NCI-H2227 (cell line): ENCODE measurements around the gene TMEM132E.
"Not testable (repeated sequence)": the region's sequence is repeated elsewhere in the genome, so short reads cannot be mapped to it uniquely, and the experiment has no call there.

Source experiments
- DNase-seq: peaks from one replicate; lab custom pipeline; 2025; ENCODE audit not compliant: unreplicated experiment; lab: John Stamatoyannopoulos, UW

TMEM132E gene

DNA sequence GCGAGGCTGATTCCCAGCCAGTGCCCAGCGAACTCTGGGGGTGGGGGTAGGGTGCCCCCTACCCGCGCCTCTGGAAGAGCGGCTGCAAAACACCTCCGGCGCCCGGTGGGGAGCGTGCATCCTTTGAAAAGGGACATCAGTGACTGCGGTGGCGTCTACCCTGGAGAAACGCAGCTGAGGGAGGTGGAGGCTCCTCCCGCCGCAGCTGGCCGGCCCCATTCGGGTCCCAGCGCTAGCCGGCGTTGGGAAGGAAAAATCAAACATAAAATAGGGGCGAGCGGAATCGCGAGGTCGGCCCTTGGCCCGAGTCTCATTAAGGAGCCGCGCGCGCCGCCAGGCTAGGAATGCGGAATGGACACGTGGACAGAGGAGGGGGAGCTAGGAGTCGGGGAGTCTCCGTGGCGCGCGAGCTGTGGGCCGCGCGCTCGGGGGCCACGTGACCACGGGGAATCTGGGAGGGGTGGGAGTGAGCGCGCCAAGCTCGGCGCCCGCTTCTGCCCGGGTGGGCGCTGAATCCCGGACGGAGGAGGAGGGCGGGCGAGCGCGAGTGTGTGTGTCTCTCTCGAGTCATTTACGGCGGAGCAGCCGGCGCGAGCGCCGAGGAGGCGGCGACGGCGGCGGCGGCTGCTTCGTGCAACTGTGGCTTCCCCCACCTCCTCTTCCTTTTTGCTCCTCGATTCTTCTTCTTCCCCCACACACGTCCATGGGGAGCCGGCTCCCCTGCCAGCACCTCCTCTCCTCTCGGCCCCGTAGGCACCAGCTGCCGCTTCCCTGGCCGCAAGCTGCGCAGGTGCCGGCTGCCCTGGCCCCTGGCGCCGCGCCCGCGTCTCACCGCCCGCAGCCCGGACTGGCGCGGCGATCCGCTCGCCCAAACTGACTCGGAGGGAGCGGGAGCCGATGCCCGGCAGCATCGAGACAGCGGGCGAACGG is at the start of gene TMEM132E:
Gene TMEM132E (plus strand): TSS at position 566 of the 930 bp plus-strand sequence. CDS start 1,495 bp downstream, outside the sequence.
- DNase-seq: peak; percentile 87

DNA sequence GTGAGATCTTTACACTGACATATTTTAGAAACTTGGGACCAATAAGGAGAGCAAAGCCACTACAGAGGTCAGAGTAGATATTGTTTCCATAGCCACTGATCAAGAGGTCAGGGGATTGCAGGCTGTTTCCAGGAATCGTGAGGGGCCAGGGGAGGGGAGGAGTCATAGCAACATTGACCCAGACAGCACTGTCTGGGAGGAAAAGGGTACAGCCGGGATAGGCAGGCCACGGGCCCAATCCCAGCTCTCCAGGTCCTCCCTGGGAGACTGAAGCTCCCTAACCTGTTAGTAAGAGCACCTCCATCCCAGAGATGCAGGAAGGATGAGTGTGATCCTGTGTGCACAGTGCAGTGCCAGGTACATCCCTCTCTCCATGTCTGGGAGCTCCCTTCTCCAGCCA is 48.5 kb upstream of the TMEM132E start:
- no peak for DNase-seq

GRCh38 chr17:34532281-34533065 is 46.9 kb upstream of the TMEM132E start:
- no peak for DNase-seq

- no peak for DNase-seq
These were observed 45.4 kb upstream of the TMEM132E start for GRCh38 chr17:34533806-34534527.

GRCh38 chr17:34537445-34537844 is 41.9 kb upstream of the TMEM132E start:
- DNase-seq: no peak

- DNase-seq: not testable (repeated sequence)
These were observed 40.8 kb upstream of the TMEM132E start for GRCh38 chr17:34538582-34538981.

DNA sequence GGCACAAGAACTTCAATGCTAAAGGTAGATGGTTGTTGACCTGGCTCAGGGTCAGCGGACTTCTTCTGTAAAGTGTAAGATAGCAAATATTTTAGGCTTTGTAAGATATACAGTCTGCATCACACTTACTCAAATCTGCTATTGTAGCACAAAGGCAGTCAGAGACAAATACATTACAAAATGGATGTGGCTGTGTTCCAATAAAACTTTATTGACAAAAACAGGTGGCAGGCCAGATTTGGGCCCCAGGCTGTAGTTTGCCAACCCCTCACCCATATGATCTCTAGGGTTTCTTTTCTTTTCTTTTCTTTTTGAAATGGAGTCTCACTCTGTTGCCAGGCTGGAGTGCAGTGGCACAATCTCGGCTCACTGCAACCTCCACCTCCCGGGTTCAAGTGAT is 39.5 kb upstream of the TMEM132E start:
- DNase-seq: no peak

DNA sequence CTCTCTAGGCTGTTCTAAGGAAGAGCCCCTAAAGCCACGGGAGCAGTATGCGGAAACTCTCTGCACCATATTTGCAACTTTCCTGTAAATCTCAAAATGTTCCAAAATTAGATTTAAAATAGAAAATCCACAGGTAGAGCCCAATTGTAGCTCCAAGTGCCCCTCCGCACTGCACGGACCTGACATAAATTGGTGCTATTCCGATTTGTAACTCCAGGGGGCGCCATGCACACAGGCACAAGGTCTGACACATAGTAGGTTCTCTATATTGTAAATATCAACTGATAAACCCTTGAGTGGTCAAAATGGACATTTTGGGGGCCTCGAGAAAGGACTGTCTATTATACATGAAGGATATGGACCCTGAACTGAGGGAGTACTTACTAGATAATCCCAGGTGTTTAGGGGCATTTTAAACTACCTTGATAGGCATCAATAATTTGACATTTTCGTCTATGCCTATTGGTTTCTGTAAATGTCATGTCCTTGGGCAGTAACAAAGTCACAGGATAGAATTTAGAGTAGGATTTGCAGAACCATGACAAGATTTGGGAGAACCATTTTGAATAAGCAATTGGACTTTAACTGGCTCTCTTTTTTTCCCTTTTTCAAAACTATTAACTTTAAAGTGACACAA is 36.6 kb upstream of the TMEM132E start:
- peak; percentile 7 for DNase-seq

DNA sequence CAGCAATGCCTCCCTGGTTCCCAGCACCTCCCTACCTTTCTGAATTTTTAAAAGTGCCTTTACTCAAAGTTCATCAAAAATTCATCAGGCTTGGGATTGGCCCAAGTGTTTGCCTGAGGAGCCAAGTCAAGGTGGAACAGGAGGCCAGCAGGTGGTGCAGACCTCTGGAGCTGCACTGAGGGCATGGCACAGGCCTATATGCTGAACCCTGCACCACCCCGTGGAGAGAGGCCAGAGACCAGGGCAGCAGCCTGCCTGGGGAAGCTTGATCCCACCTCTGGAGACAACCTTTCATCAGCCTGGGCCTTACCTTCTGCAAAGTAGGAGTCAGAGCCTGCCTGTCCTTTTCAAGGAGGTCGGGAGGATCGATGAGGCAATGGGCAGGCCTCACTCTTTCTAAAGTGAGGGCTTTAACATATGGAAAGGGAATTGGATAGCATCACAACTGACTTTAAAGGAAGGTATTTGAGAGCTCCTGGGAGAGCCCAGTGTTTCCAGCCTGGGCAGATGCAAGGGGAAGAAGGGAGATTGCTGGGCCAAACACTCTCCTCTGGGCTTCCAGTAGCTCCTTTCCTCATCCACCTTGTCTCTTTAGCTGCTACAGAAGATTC is 31.8 kb upstream of the TMEM132E start:
- DNase-seq: no peak

DNA sequence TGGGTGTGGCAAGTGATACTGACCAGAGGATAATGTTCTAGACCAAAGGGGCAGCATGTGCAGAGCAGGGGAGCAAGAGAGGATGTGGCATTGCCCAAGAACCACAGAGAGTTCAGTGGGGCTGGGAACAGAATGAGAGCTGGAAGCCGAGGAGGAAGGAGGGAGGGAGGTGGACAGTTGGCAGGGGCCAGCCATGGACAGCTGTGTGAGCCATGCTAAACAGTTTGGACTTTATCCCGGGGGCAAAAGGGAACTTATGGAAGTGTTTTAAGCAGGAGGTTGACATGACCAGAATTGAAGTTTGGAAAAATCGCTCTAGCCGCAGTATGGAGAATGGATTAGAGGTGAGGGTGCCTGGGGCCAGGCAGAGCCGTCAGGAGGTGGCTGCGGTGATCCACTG is 29.4 kb upstream of the TMEM132E start:
- no peak for DNase-seq

DNA sequence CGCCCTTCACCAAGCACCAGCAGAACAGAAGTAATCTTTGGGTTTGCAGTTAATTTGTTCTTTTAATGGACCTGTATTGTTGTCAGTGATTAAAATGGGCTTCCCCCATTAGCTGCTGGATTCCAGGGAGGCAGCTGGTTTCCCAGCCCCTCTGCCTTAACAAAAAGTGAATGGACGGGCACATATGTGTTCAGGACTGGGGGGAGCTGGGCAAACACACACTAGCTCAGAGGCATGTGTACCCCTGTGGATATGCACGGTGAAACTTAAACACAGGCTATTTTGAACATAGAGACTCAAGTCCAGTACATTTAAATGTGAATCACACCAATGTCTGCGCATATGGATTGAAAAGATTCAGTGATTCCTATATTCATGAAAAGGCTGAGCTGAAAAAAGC is 25.5 kb upstream of the TMEM132E start:
- DNase-seq: no peak

- DNase-seq: no peak
These were observed 23.0 kb upstream of the TMEM132E start for GRCh38 chr17:34556384-34556783.

DNA sequence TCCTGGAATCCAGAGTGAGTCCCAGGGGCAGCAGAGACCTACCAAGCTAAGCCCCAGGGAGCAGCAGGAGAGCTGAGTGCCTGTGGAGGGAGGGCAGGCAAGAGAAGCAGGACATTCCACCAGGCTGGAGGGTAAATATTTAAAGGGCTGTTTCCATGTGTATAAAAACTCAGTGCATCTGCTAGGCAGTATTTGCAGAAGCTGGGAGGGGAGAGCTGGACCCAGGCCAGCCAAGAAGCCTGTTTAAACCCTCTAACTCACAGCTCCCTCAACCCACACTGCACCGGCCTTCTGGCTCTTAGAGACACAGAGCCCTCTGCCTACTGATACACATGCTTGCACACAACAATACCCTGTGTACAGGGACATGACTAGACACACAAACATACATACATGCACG is 22.5 kb upstream of the TMEM132E start:
- DNase-seq: no peak

- no peak for DNase-seq
These were observed 18.1 kb upstream of the TMEM132E start for GRCh38 chr17:34561328-34561727.

DNA sequence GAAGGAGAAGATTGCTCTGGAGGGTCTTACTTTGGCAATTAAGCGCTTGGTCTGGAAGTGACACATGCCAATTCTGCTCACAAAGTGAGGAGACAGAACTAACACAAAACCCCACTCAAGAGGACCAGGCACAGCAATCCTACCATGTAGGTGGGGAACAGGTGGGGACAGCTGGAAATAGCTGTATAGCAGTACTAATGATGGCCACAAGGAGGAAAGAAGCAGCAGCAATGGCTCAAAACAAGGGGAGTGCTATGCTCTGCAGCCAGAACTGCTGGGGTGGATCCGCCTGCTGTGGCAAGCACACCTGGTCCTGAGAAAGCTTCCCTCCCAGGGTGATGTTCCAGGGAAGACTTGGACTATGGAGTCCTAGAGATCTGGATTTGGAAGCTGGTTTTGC is 17.0 kb upstream of the TMEM132E start:
- DNase-seq: no peak

- DNase-seq: no peak
These were observed 13.7 kb upstream of the TMEM132E start for GRCh38 chr17:34565713-34566112.

GRCh38 chr17:34566201-34566600 is 13.2 kb upstream of the TMEM132E start:
- no peak for DNase-seq

GRCh38 chr17:34566873-34567272 is 12.5 kb upstream of the TMEM132E start:
- DNase-seq: no peak

- DNase-seq: peak; percentile 15
These were observed 11.5 kb upstream of the TMEM132E start for GRCh38 chr17:34567691-34568465.

DNA sequence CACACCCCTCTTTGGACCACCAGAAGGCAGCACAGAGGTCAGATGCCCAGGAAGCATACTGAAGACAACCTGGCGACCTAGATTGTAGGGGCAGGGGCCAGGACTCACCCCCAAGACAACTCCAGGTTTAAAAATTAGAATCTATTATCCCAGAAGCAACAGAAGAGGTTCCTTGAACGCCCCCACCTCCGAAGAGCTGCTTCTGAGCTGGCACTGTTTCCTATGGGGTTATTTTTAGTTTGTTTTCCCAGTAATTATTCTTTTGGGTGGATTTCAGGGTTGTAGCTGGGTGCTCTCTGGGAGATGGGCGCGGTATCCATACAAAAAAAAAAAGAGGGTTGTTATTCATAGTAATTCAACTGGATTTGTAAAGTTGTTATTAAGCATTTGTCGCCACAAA is 10.4 kb upstream of the TMEM132E start:
- DNase-seq: no peak
